Neural cell (in vitro differentiated cells): Measurements from ENCODE around the gene C2CD3.

Experiments used
- CTCF ChIP-seq: fragments of 450-650 bp; IDR thresholded peaks from 2 replicates; pipeline ENCODE4 v1.5.1; 2014; ENCODE audit warnings: antibody characterized with exemption, mild to moderate bottlenecking, moderate library complexity; ENCODE audit not compliant: poor library complexity, severe bottlenecking
- RAD21 ChIP-seq: fragments of 450-650 bp; conservative IDR thresholded peaks from 2 replicates; pipeline ENCODE4 v1.6.1; 2014; ENCODE audit warnings: antibody characterized with exemption, mild to moderate bottlenecking, moderate library complexity

GRCh38 chr11:73988227-73988626 is 182.6 kb downstream of the C2CD3 start:
- TF ChIP-seq CTCF: no peak
- TF ChIP-seq RAD21: no peak
